Measurements from ENCODE around the gene ALDH3A1.

ALDH3A1 gene

GRCh38 chr17:19729900-19730299 lies 18.2 kb downstream of the ALDH3A1 start:
- Histone ChIP-seq H3K36me3 (no peaks in the 10 kb centered on the region), H3K4me1 (ENCODE audit: control insufficient read depth in 1 of 2, insufficient read depth in 1 of 2, low read depth in 1 of 2, low read length in 1 of 2) (peaks cover 3% of the 10 kb centered on the region in 2 experiments), H3K27ac (no peak overlapping the region), H3K4me3 (ENCODE audit: low read depth in 1 of 2, low read length in 1 of 2) (no peak overlapping the region), H3K27me3 (no peaks in the 10 kb centered on the region), H3K9me3 (no peaks in the 10 kb centered on the region)
- TF ChIP-seq, protein P1, sequence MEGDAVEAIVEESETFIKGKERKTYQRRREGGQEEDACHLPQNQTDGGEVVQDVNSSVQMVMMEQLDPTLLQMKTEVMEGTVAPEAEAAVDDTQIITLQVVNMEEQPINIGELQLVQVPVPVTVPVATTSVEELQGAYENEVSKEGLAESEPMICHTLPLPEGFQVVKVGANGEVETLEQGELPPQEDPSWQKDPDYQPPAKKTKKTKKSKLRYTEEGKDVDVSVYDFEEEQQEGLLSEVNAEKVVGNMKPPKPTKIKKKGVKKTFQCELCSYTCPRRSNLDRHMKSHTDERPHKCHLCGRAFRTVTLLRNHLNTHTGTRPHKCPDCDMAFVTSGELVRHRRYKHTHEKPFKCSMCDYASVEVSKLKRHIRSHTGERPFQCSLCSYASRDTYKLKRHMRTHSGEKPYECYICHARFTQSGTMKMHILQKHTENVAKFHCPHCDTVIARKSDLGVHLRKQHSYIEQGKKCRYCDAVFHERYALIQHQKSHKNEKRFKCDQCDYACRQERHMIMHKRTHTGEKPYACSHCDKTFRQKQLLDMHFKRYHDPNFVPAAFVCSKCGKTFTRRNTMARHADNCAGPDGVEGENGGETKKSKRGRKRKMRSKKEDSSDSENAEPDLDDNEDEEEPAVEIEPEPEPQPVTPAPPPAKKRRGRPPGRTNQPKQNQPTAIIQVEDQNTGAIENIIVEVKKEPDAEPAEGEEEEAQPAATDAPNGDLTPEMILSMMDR (IDR thresholded peaks at IDR 0.05), result no peak

DNA sequence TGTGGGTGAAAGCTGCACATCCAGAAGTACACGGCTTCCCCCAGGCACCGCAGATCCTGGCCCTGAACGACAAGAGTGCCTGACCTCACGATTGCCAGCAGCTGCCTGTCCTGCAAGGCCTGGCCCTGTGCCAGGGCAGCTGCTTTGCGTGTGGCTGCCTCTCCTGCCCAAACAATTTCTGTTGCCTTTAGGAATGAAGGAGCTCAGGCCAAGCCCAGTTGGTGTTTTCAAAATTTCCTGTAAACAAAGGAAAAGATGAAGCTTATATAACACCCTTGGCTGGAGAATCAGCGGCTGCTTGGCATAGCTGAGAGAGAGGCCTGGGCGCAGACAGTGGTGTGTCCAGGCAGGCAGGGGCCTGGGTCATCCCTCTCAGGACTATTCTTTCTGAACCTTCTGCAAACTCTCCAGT lies 20.0 kb downstream of the ALDH3A1 start:
- H3K27me3 ChIP-seq, result no peaks in the 10 kb centered on the region
- H3K4me1 ChIP-seq (ENCODE audit: control insufficient read depth in 1 of 2, insufficient read depth in 1 of 2, low read depth in 1 of 2, low read length in 1 of 2), result peaks cover 9 to 13% of the 10 kb centered on the region in 2 experiments
- no peak overlapping the region for H3K4me3 ChIP-seq (ENCODE audit: low read depth in 1 of 2, low read length in 1 of 2)
- no peaks in the 10 kb centered on the region for H3K36me3 ChIP-seq
- no peaks in the 10 kb centered on the region for H3K9me3 ChIP-seq
- H3K27ac ChIP-seq, result no peak overlapping the region
- TF ChIP-seq, protein P1 (IDR thresholded peaks at IDR 0.05), result no peak

- Histone ChIP-seq H3K27ac (no peak overlapping the region), H3K9me3 (no peaks in the 10 kb centered on the region), H3K4me1 (ENCODE audit: control insufficient read depth in 1 of 2, insufficient read depth in 1 of 2, low read depth in 1 of 2, low read length in 1 of 2) (peaks cover 9 to 13% of the 10 kb centered on the region in 2 experiments), H3K27me3 (no peaks in the 10 kb centered on the region), H3K4me3 (ENCODE audit: low read depth in 1 of 2, low read length in 1 of 2) (no peak overlapping the region), H3K36me3 (no peaks in the 10 kb centered on the region)
- TF ChIP-seq, protein P1 (IDR thresholded peaks at IDR 0.05), result no peak
Observed at GRCh38 chr17:19727501-19728078, 20.5 kb downstream of the ALDH3A1 start.

GRCh38 chr17:19726631-19727376 lies 21.3 kb downstream of the ALDH3A1 start:
- no peak overlapping the region for H3K4me3 ChIP-seq (ENCODE audit: low read depth in 1 of 2, low read length in 1 of 2)
- no peaks in the 10 kb centered on the region for H3K9me3 ChIP-seq
- H3K4me1 ChIP-seq (ENCODE audit: control insufficient read depth in 1 of 2, insufficient read depth in 1 of 2, low read depth in 1 of 2, low read length in 1 of 2), result peaks cover 9 to 13% of the 10 kb centered on the region in 2 experiments
- H3K27ac ChIP-seq, result no peak overlapping the region
- H3K36me3 ChIP-seq, result no peaks in the 10 kb centered on the region
- TF ChIP-seq, protein P1 (IDR thresholded peaks at IDR 0.05), result no peak
- H3K27me3 ChIP-seq, result no peaks in the 10 kb centered on the region

- no peak overlapping the region for H3K4me3 ChIP-seq (ENCODE audit: low read depth in 1 of 2, low read length in 1 of 2)
- H3K9me3 ChIP-seq, result no peaks in the 10 kb centered on the region
- H3K27me3 ChIP-seq, result no peaks in the 10 kb centered on the region
- TF ChIP-seq, protein P1 (IDR thresholded peaks at IDR 0.05), result no peak
- no peaks in the 10 kb centered on the region for H3K36me3 ChIP-seq
- H3K4me1 ChIP-seq (ENCODE audit: control insufficient read depth in 1 of 2, insufficient read depth in 1 of 2, low read depth in 1 of 2, low read length in 1 of 2), result peaks cover 9 to 13% of the 10 kb centered on the region in 2 experiments
- H3K27ac ChIP-seq, result no peak overlapping the region
Observed at GRCh38 chr17:19725486-19725885, 22.6 kb downstream of the ALDH3A1 start.

Data from neutrophil (primary cell).